HEK293 (cell line): ENCODE results near the gene SAV1.

Experiments
- CTCF ChIA-PET: fragments of 350-600 bp; formaldehyde crosslinking; extraction: SDS; loops from one replicate; lab custom pipeline; 2021; ENCODE audit warnings: antibody characterized with exemption; lab: Yijun Ruan, JAX
- POLR2A ChIA-PET: fragments of 300-600 bp; formaldehyde crosslinking; extraction: SDS; loops from one replicate; lab custom pipeline; 2020; ENCODE audit warnings: antibody characterized with exemption, inconsistent platforms; lab: Yijun Ruan, JAX
- H3K27ac ChIP-seq: fragments of 200-500 bp; sonication (Bioruptor generic); 2 replicates; pipeline ENCODE4 v1.5.1; 2014; ENCODE audit warnings: low read depth, low read length, control low read depth, inconsistent platforms; ENCODE audit errors: extremely low read depth
- H3K36me3 ChIP-seq, 2 experiments: fragments of 200-500 bp in 1 of 2; sonication (Bioruptor generic) in 1 of 2; 1 replicate in 1 of 2; 2 replicates in 1 of 2; pipeline ENCODE4 v1.5.1; 2014 to 2017; ENCODE audit warnings: inconsistent platforms in 2 of 2, low read length in 2 of 2; ENCODE audit not compliant: control insufficient read depth in 2 of 2, insufficient read depth in 1 of 2
- H3K4me1 ChIP-seq: fragments of 200-500 bp; sonication (Bioruptor generic); 2 replicates; pipeline ENCODE4 v1.5.1; 2014; ENCODE audit warnings: mild to moderate bottlenecking, low read length, inconsistent platforms; ENCODE audit not compliant: control insufficient read depth, insufficient read depth
- H3K4me3 ChIP-seq: 2 replicates; pipeline ENCODE4 v1.5.1; 2011; ENCODE audit warnings: low read depth, mild to moderate bottlenecking, control low read depth, low read length, moderate library complexity
- H3K9me3 ChIP-seq: fragments of 200-500 bp; sonication (Bioruptor generic); 2 replicates; pipeline ENCODE4 v1.5.1; 2014; ENCODE audit warnings: low read depth, low read length, inconsistent platforms; ENCODE audit not compliant: control insufficient read depth, insufficient read depth
- PRDM2 ChIP-seq: fragments of 450-650 bp; formaldehyde crosslinking; IDR thresholded peaks from 2 replicates; pipeline ENCODE4 v1.5.1; 2016; ENCODE audit warnings: missing biosample characterization, missing genetic modification characterization, borderline replicate concordance
- SETDB1 ChIP-seq: IDR thresholded peaks from one replicate; pipeline ENCODE4 v1.6.1; 2017; ENCODE audit warnings: mild to moderate bottlenecking, low read length, moderate library complexity, mixed read lengths; ENCODE audit not compliant: insufficient read length
- SP3 ChIP-seq: fragments of 450-650 bp; formaldehyde crosslinking; IDR thresholded peaks from 2 replicates; pipeline ENCODE4 v1.5.1; 2016; ENCODE audit warnings: missing biosample characterization, missing genetic modification characterization
- ZNF112 ChIP-seq: fragments of 450-650 bp; formaldehyde crosslinking; IDR thresholded peaks from 2 replicates; pipeline ENCODE4 v1.5.0; 2017; ENCODE audit warnings: missing biosample characterization, missing genetic modification characterization
- ZNF16 ChIP-seq: fragments of 450-650 bp; formaldehyde crosslinking; IDR thresholded peaks from 2 replicates; pipeline ENCODE4 v1.5.1; 2016; ENCODE audit warnings: low read depth, missing biosample characterization, missing genetic modification characterization
- ZNF24 ChIP-seq: fragments of 450-650 bp; formaldehyde crosslinking; IDR thresholded peaks from 2 replicates; pipeline ENCODE4 v1.5.1; 2016; ENCODE audit warnings: missing biosample characterization, missing genetic modification characterization
- ZNF449 ChIP-seq: fragments of 450-650 bp; formaldehyde crosslinking; IDR thresholded peaks from 2 replicates; pipeline ENCODE4 v1.5.1; 2017; ENCODE audit warnings: missing biosample characterization, mild to moderate bottlenecking, missing genetic modification characterization, moderate library complexity
- ZNF768 ChIP-seq: fragments of 450-650 bp; formaldehyde crosslinking; IDR thresholded peaks from 2 replicates; pipeline ENCODE4 v1.5.1; 2018; ENCODE audit warnings: missing biosample characterization, mild to moderate bottlenecking, missing genetic modification characterization

The SAV1 gene

GRCh38 chr14:50610465-50610864 lies 57.6 kb downstream of the SAV1 start (continued):
- TF ChIP-seq ZNF16 (tag by site-specific recombination) (no peak), ZNF24 (no peak)

GRCh38 chr14:50608302-50608851 lies 59.7 kb downstream of the SAV1 start:
- Histone ChIP-seq H3K4me3 (no peak overlapping the region), H3K36me3 (no peaks in the 10 kb centered on the region), H3K4me1 (no peaks in the 10 kb centered on the region; the same call in 1 of the 2 replicates), H3K27ac (no peak overlapping the region), H3K9me3 (no peaks in the 10 kb centered on the region)
- TF ChIP-seq ZNF112 (tag by site-specific recombination), result peak; percentile 77
- TF ChIP-seq PRDM2, result no peak
- CTCF ChIA-PET, result interaction anchor here (0.6 to 1.9 kb wide), 3 partner anchors 9 to 66 kb away, joined by 3 to 6 read pairs (median 5); no protein-coding TSS in a partner anchor
- POLR2A ChIA-PET, result no interaction called here

- Histone ChIP-seq H3K36me3 (no peaks in the 10 kb centered on the region), H3K4me1 (no peaks in the 10 kb centered on the region; the same call in 1 of the 2 replicates), H3K27ac (no peak overlapping the region), H3K4me3 (no peak overlapping the region)
- ChIA-PET CTCF (interaction anchor here (1.9 kb wide), 1 partner anchor 65 kb away, joined by 6 read pairs; no protein-coding TSS in a partner anchor), POLR2A (no interaction called here)
- TF ChIP-seq ZNF449 (tag by site-specific recombination) (no peak), SETDB1 (no peak), SP3 (tag by site-specific recombination) (no peak)
- TF ChIP-seq, all 188 proteins: peak for 0
- no peaks in the 10 kb centered on the region for H3K9me3 ChIP-seq
Observed at GRCh38 chr14:50607761-50608160, 60.3 kb downstream of the SAV1 start.

- TF ChIP-seq ZNF768 (tag by site-specific recombination), result no peak
- TF ChIP-seq, all 188 proteins: peak for 0
- ChIA-PET CTCF (interaction anchor here (0.6 to 1.9 kb wide), 2 partner anchors 64 to 564 kb away, joined by 3 to 6 read pairs; no protein-coding TSS in a partner anchor), POLR2A (no interaction called here)
- no peaks in the 10 kb centered on the region; the same call in 1 of the 2 replicates for H3K4me1 ChIP-seq
- H3K9me3 ChIP-seq, result no peaks in the 10 kb centered on the region
- no peak overlapping the region for H3K27ac ChIP-seq
- H3K4me3 ChIP-seq, result no peak overlapping the region
- no peaks in the 10 kb centered on the region for H3K36me3 ChIP-seq
Observed at GRCh38 chr14:50607181-50607580, 60.9 kb downstream of the SAV1 start.
